Stimulated activated CD4-positive, alpha-beta T cell treated with anti-CD3 and anti-CD28 coated beads, Interleukin-1b, Interleukin-23, amount 100 ng/mL, for 1 hour (primary cell): Measurements from ENCODE around the gene ZFAND3.

Source experiments
- DNase-seq, 2 donors: peaks; one replicate each; pipeline ENCODE4 v3.0.0-alpha.2; 2020; ENCODE audit warnings: low read depth in 2 of 2

Gene ZFAND3

DNA sequence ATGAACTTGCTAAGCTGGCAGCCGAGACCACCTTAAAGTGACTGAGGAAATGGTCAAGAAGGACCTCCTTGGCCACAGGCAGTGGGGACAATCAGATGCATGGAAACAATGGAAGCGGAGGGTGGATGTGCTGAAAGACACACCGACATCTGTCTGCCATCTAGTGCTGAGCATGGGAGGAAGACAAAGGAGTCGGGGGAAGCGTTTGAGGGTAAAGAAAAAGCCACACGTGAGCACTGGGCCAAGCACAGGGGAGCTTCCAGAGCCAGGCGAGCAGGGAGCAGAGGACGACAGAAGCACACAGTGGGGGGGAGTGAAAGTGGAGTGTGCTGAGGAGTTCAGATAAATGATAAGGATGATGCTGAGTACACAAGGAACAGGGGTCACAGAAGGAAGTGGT lies 367.8 kb downstream of the ZFAND3 start:
- DNase-seq, result no peak

DNA sequence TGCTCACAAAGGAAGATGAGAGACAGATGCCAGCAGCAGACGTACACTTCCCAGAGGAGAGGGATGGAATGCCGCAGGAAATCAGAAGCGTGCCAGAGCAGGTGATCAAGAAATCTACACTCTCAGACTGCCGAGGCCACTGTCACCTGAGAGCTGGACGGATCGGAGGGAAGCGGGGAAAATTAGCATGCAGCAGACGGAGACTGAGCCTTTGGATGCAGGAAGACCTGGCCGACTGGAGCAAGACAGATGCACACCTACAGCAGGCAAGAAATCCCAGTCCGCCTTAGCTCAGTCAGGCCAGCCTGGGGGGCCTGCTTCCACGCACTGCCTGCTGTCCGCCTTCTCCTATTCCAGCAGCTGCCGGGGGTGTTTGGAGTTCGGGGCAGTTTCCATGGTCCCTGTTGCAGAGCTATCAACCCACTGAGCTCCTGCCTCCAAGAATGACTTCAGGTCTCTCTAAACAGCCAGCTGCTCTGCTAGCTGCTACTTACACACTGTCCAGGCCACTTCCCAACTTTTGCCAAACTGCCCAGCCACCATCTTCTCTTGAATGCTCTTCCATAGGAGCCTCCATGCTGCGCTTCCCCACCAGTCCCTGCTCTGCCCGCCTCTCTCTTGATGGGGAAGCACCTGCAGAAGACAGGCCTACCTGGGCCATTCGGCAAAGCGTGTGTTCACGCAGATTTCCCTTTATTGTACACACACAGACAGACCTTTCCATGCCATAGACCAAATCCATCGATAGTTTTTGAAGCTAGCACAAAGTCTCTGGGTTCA lies 368.5 kb downstream of the ZFAND3 start:
- no peak for DNase-seq

DNA sequence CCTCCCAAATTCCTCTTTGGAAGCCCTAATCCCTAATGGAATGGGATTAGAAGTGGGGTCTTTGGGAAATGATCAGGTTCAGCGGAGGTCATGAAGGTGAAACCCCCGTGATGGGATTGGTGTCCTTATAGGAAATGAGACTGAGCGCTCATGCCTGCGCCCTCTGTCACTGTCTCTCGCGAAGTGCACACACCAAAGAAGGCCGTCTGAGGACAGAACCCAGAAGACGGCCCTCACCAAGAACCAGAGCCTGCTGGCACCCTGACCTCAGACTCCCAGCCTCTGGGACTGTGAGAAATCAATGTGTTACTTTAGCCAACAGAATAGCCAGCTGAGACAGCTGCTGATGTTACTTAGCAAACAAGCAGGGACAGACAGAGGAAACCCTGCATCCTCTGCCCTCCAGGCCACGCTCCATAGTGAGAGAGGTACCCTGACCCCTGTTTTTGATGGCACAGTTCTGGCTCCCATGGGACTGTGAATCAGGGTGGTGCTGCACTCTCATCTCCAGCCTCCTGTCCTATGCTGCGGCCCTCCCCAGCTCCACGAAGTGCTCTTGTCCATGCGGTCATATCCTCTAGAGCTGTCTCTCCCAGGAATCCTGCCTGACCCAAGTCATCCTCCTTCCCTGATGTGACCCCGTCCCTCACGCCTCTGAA lies 369.3 kb downstream of the ZFAND3 start:
- DNase-seq, result no peak

DNA sequence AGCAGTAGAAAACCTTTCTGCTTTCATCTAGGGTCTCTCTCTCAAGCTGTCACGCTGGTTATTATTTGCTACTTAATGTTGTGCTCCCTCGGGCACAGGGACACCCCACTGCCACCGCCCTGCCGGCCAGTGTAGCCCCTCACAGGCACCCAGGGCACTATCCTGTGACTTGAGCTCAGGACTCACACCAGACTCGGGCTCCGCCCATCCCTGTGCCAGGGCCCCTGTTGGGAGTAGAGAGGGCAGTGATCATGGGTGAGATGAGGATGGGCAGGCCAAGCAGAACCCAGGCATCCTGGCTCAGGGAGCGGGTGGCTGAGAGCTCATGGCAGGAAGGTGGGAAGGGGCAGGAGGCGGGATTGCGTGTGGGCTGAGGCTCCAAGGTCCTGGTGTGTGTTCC lies 371.9 kb downstream of the ZFAND3 start:
- DNase-seq, result no peak

DNA sequence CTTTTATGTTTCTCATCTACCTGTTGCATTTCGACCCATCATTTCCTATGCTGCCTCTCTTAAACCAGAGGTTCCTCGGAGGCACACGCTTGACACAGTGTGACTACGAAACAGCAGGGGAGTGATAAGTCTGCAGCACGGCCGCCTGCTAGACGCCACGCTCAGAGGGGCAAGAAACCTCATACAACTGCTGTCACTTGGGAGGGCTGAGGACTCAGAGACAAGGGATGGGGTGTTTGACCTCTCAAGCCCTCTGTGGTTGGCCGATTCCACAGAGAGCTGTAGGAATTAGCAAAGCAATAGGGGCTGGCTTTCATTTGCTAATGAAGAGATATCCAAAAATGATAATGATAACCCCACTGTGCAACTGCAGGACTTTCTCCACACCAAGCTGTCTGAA lies 372.5 kb downstream of the ZFAND3 start:
- no peak for DNase-seq

DNA sequence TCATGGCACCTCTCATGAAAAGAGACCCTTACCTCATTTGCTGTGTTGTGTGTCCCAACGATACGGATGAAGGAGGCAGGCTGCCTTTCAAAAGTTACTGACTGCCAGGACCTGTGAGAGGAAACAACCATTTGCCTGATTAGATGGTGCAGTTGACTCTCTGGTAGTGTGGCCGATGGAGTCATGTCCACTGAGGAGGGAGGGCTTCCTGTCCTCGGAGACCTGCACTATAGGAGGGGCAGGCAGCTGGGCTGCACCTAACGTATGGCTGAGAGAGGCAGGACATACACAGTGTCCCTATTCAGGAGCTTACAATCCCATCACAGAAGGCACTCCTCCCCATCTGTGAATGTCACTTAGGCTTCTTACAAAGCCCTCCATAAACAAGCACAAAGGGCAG lies 373.0 kb downstream of the ZFAND3 start:
- no peak for DNase-seq

DNA sequence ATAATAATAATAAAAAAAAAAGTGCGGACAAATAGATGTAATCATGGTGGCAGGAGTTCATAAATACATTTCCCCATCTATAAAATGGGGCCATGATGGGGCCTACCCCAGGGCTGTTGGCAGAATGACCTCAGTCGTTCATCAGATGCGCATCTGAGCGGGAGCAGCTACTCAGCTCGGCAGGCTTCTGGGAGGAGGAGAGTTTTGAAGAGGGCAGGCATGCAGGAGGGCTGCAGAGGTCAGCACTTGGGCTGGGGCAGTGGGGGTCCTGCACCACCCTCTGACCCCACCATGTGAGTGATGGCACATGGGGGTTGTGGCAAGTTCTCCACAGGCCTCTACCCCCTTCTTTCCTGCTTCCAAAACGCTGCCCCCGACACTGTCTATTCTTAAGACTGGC lies 373.5 kb downstream of the ZFAND3 start:
- DNase-seq, result no peak

DNA sequence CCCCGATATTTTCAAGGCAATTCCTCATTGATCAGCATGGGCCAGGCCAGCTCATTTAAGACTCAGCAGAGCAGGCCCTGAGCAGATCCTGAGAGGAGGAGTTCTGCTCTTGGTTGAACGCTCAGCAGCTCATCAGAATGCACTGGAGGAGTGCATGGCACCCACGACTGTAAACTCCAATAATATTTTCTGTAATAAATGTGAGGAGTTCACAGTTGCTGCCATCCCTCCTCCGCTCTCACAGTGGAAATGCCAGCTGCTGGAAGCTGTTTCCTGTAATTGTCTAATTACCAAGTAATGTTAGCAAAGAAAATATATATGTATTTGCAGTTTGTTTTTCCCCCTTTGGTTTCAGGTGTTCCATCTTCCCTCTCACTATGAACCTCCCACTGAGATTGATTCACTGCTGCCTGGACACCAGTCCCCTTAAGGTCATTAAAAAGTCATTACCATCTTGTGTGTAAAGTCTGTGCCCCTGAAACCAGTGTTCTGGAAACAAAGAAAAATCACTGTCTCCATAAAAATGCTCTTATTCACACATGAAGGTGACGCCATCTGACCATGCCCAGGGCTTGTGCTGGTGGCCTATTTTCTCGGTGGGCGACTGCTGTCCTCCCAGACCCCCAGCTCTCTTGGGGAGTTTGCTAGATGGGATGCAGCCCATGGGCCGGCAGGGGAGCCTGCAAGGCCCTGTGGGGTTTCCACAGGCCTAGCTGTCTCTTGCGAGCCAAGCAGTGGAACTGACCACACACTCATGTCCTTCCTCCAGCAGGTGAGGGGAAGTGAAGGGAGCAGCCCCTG lies 374.2 kb downstream of the ZFAND3 start:
- DNase-seq, result no peak

DNA sequence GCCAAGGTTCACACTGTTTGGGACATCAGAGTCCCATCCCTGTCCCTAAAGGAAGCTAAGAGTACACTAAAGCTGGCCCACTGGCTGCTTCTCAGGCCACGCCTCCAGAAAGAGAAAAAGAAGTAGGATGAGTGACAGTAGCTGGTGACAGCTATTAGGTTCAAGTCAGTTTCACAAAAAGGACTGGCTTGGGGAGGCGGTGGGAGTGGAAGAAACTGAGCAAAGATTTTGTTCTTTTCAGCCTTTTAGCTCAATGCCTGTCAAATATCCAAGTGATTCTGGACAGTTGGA lies 374.7 kb downstream of the ZFAND3 start:
- no peak for DNase-seq

DNA sequence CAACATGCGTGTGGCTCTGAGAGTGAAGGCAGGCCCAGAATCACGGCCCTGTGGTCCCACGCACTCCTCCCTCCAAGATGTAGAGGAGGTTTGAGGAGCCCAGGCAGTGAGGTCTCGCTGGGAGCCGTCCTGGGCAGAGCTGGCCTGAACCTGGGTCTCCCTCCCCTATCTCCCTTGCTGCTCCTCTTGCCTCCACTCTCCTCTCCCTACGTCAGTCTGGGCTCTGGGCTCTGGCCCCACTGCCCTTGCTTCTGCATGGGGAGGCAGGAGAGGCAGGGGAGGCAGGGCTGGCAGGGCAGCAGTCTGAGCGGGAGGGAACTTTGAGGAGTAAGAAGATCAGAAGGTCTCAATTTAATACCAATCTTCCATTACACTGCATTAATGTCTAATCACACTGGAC lies 375.1 kb downstream of the ZFAND3 start:
- no peak for DNase-seq

DNA sequence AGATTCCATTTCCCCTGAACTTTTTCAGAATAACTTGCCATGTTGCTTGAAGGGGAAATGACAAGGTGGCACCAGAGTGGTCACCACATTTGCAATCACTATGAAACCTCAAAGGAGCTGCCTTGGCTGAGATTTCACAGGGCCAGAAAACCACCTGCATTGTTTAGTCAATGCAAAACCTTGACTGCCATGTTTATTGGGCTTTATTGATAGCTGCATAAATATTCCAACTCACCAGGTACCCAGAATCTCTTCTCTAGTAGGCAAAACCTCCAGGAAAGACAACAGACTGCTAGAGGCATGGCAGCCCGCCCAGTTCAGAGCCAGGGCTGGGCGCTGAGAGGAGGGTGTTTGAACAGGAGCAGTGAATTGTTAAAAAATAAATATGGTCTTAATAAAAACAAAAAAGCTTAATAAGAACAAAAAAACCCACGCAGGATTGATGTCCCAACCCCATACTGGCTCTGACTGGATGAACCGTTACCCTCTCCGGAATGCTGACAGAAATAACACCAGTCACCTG lies 375.6 kb downstream of the ZFAND3 start:
- DNase-seq, result no peak

DNA sequence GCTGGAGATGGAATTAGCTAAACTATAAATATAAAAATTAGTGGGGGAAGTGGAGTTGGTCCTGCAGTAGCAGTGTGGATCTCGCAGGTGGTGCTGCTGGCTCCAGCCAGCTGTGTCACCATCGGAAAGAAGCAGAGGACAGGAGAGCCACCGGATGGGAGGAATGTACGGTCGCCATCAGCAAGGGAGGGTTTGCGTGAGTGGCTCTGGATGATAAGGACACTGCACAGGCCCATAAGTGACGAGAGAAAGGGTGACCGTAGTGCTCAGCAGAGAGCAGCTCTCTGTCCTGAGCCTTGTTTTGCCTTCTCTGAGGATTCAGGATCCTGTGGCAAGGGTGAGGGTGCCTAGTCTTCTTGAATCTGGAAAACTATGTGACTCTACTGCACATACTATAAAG lies 378.7 kb downstream of the ZFAND3 start:
- no peak for DNase-seq
